ENCODE data around the gene OSBPL6.
"Not testable (repeated sequence)": the region's sequence is repeated elsewhere in the genome, so short reads cannot be mapped to it uniquely, and the experiment has no call there.

The OSBPL6 gene

DNA sequence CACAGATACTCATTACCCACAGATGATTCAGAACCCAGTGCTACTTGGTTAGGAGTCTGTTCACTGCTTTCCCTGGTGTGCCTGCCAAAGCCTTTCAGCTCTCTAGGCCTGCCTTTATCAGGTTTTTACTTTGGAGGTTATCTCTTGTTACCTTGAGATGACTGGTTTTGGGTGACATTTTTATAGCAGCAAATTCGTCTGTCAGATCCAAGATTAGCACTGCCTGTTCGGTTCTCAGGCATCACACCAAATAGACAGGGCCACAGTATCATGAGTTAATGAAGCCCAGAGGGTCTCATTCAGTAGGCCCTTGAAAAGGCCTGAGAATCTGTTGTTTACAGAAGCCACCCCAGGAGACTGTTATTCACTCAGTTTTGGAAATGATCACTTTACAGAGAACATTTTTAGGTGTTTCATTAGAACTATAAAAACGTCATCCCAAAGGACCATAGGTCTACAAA lies 121.2 kb downstream of the OSBPL6 start:
- no peak overlapping the region for H3K27ac ChIP-seq
- no peak for TF ChIP-seq ZFX (IDR thresholded peaks at IDR 0.05; ENCODE audit: borderline replicate concordance)
- TF ChIP-seq, protein P1, sequence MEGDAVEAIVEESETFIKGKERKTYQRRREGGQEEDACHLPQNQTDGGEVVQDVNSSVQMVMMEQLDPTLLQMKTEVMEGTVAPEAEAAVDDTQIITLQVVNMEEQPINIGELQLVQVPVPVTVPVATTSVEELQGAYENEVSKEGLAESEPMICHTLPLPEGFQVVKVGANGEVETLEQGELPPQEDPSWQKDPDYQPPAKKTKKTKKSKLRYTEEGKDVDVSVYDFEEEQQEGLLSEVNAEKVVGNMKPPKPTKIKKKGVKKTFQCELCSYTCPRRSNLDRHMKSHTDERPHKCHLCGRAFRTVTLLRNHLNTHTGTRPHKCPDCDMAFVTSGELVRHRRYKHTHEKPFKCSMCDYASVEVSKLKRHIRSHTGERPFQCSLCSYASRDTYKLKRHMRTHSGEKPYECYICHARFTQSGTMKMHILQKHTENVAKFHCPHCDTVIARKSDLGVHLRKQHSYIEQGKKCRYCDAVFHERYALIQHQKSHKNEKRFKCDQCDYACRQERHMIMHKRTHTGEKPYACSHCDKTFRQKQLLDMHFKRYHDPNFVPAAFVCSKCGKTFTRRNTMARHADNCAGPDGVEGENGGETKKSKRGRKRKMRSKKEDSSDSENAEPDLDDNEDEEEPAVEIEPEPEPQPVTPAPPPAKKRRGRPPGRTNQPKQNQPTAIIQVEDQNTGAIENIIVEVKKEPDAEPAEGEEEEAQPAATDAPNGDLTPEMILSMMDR (IDR thresholded peaks at IDR 0.05) = no peak

DNA sequence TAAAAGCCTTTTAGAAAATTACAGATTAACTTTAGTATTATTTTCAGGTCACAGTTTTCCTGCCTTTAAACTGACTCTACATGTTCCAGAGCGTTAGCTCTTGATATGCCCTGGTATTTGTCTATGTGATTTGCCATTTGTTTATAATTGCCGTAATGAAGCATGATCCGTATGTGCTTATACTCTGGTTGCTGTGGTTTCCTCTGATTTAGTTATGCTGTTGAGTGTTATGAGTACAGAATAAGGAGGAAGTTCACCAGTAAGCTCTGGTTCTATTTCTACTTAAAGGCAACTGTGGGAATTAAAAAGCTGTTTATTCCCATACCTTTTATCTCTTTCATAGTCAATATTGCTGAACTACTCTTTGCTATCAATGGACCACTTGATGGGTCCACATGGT lies 123.5 kb downstream of the OSBPL6 start:
- H3K27ac ChIP-seq = no peak overlapping the region
- TF ChIP-seq ZFX (IDR thresholded peaks at IDR 0.05; ENCODE audit: borderline replicate concordance) = no peak
- TF ChIP-seq, protein P1 (IDR thresholded peaks at IDR 0.05) = no peak

DNA sequence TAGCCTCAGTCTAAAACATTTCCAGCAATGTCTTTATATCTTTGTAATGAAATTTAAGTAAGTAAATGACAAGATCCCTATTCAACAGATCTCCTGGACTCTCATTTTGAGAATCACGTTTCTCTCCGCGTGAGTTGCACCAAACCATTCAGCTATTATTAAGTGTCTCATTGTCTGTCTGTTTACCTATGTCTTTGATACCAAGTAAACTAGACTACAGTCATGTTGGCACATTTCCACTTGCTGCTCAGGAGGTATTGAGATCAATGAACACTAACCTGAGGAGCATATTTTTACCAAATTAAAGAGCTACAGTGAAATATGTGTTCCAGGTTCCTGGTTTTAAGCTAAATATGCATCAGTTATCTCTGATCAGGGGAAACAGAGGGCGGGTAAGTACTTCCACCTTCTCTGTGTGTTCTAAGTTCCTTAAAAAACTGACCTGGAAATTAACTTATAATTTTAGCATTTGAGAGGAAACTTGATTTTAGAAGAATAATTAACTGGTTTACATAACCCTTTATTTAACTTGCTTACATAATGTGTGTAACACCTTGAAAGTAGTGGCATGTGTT lies 125.8 kb downstream of the OSBPL6 start:
- no peak overlapping the region for H3K27ac ChIP-seq
- TF ChIP-seq ZFX (IDR thresholded peaks at IDR 0.05; ENCODE audit: borderline replicate concordance) = no peak
- TF ChIP-seq, protein P1 (IDR thresholded peaks at IDR 0.05) = no peak

DNA sequence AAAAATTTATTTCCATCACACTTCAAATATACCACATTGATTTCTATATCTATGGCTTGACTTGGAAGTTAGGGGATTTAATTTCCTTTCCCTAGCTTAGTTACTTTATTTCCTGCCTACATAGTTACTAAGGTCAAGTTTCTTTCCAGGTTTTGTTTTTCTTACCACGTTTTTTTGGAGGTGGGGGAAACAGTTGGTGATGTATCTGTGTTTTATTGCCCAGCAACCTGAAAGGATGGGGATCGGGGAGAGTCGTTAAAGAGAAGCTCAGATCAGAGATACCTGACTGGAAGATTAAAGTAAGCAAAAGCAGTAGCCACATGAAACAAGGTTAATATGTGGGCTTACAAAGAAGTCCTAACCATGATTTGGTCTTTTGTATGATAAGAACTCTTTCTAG lies 127.8 kb downstream of the OSBPL6 start:
- TF ChIP-seq, protein P1 (IDR thresholded peaks at IDR 0.05) = no peak
- TF ChIP-seq ZFX (IDR thresholded peaks at IDR 0.05; ENCODE audit: borderline replicate concordance) = no peak
- no peak overlapping the region for H3K27ac ChIP-seq

DNA sequence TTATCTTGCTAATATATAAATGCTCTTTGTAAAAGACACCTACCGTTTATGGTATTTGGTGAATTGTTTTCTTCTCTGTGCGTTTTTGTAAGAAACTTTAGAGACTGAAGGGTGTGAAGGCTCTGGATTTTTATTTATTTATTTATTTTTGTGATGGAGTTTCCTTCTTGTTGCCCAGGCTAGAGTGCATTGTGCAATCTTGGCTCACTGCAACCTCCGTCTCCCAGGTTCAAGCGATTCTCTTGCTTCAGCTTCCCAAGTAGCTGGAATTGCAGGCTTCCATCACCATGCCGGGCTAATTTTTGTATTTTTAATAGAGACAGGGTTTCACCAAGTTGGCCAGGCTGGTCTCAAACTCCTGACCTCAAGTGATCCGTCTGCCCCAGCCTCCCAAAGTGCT lies 129.0 kb downstream of the OSBPL6 start:
- not testable (repeated sequence) for H3K27ac ChIP-seq

DNA sequence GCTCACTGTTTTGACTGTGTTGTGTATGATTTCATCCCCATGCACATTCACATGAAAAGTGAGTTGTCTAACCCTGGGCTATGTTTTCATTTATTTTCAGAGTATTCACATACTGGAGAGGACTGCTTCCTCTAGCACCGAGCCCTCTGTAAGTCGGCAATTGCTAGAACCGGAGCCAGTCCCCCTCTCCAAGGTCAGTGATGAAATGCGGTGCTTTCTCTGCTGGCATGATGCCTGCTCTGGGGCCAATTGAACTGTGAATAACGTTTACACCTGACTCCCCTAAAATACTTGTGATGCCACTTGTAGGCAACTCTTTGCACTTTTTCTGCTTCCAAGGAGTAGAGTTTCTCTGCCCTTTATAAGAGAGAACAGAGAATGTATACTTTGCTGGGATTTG lies 129.8 kb downstream of the OSBPL6 start:
- TF ChIP-seq, protein P1 (IDR thresholded peaks at IDR 0.05) = no peak
- no peak for TF ChIP-seq ZFX (IDR thresholded peaks at IDR 0.05; ENCODE audit: borderline replicate concordance)

DNA sequence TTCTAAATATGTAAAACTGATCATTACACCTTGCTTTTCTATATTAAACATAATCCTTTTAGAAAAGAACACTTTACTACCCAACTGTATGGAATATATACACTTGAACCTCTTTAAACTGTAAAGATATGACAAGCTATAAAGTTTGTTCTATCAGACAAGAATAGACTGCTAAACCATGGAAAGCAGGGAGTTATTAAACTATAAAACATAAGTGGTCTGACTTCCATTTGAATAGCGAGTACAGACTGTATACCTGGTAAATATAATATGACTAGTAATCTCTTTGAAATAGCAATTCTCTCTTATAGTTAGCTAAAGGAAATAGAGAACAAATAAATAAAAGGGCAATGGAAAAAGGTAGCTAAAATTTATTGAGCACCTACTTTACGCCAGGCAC lies 131.0 kb downstream of the OSBPL6 start:
- no peak overlapping the region for H3K27ac ChIP-seq
- TF ChIP-seq, protein P1 (IDR thresholded peaks at IDR 0.05) = no peak
- no peak for TF ChIP-seq ZFX (IDR thresholded peaks at IDR 0.05; ENCODE audit: borderline replicate concordance)

More for the DNA sequence above, 129.8 kb downstream of the OSBPL6 start:
- H3K27ac ChIP-seq = no peak overlapping the region

DNA sequence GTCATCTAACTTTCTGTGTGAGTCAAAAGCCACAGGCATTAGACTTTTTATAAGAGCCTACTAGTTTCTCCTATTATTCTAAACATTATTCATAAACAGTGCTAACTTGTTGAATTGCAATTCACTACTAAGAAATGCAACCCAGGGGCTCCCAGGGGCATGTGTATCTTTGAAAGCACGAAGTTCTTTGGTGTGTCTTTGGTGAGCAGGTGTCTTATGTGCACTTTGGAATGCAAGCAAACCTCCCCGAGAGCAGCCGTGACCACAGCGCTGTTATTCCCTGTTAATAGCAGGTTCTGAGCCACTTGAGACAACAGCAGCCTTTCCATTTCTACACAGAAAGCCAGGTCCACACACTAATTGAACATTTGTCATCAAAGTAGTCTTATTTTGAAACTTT lies 133.2 kb downstream of the OSBPL6 start:
- no peak for TF ChIP-seq ZFX (IDR thresholded peaks at IDR 0.05; ENCODE audit: borderline replicate concordance)
- TF ChIP-seq, protein P1 (IDR thresholded peaks at IDR 0.05) = no peak
- no peak overlapping the region for H3K27ac ChIP-seq

All from 22Rv1 (cell line).